Neural cell (in vitro differentiated cells): ENCODE data around the gene AMD1. TPM values are rescaled to one million over a fixed set of nuclear protein-coding genes. Genes with fewer than 3 reads are reported as not detected.

Experiments used
- H2AFZ ChIP-seq: fragments of 200-600, 300-800 bp; sonication (generic), shearing (Covaris generic); 2 replicates; pipeline ENCODE4 v1.6.0; 2014; ENCODE audit warnings: low read depth, mild to moderate bottlenecking, antibody characterized with exemption, low read length, moderate library complexity
- H3F3A ChIP-seq: fragments of 200-600 bp; shearing (Covaris generic); 2 replicates; pipeline ENCODE4 v1.6.1; 2016; ENCODE audit warnings: mild to moderate bottlenecking, moderate library complexity, mixed read lengths, antibody characterized with exemption, low read length; ENCODE audit not compliant: insufficient read depth, poor library complexity, severe bottlenecking
- H3K27ac ChIP-seq: fragments of 200-600, 300-800 bp; sonication (generic), shearing (Covaris generic); 2 replicates; pipeline ENCODE4 v1.5.1; 2014; ENCODE audit warnings: mild to moderate bottlenecking, low read length, moderate library complexity
- H3K27me3 ChIP-seq: fragments of 300-800, 200-600 bp; sonication (generic), shearing (Covaris generic); 2 replicates; pipeline ENCODE4 v1.6.0; 2014; ENCODE audit warnings: mild to moderate bottlenecking, low read depth, low read length, moderate library complexity; ENCODE audit not compliant: insufficient read depth
- H3K36me3 ChIP-seq: fragments of 300-800, 200-600 bp; sonication (generic), shearing (Covaris generic); 2 replicates; pipeline ENCODE4 v1.5.1; 2014; ENCODE audit warnings: mild to moderate bottlenecking, antibody characterized with exemption, low read length, moderate library complexity; ENCODE audit not compliant: insufficient read depth
- H3K4me2 ChIP-seq: fragments of 300-800, 200-600 bp; sonication (generic), shearing (Covaris generic); 2 replicates; pipeline ENCODE4 v1.6.0; 2014; ENCODE audit warnings: mild to moderate bottlenecking, low read length
- H3K4me3 ChIP-seq: fragments of 300-800, 200-600 bp; sonication (generic), shearing (Covaris generic); 2 replicates; pipeline ENCODE4 v1.5.1; 2014; ENCODE audit warnings: mild to moderate bottlenecking, low read length, moderate library complexity
- H3K79me2 ChIP-seq: fragments of 200-600 bp; shearing (Covaris generic); replicated peaks from 2 replicates; pipeline ENCODE4 v1.6.0; 2014; ENCODE audit warnings: mild to moderate bottlenecking, low read length, moderate library complexity; ENCODE audit not compliant: insufficient read depth
- H3K9ac ChIP-seq: fragments of 300-800, 200-600 bp; sonication (generic), shearing (Covaris generic); 2 replicates; pipeline ENCODE4 v1.6.1; 2016; ENCODE audit warnings: mild to moderate bottlenecking, low read length, mixed read lengths
- H3K9me2 ChIP-seq: fragments of 200-600 bp; shearing (Covaris generic); 2 replicates; pipeline ENCODE4 v1.6.1; 2016; ENCODE audit warnings: mild to moderate bottlenecking, low read length, mixed read lengths; ENCODE audit not compliant: insufficient read depth
- H3K9me3 ChIP-seq: fragments of 200-600, 300-800 bp; sonication (generic), shearing (Covaris generic); 2 replicates; pipeline ENCODE4 v1.6.1; 2016; ENCODE audit warnings: mild to moderate bottlenecking, mixed run types, low read length, moderate library complexity, mixed read lengths
- H4K20me1 ChIP-seq: fragments of 200-600 bp; shearing (Covaris generic); 2 replicates; pipeline ENCODE4 v1.6.1; 2016; ENCODE audit warnings: mild to moderate bottlenecking, mixed run types; ENCODE audit not compliant: insufficient read depth
- EP300 ChIP-seq: fragments of 450-650 bp; conservative IDR thresholded peaks from 2 replicates; pipeline ENCODE4 v1.6.1; 2014; ENCODE audit warnings: antibody characterized with exemption, mild to moderate bottlenecking, moderate library complexity; ENCODE audit not compliant: poor library complexity, severe bottlenecking
- EZH2 ChIP-seq: fragments of 200-600, 300-800 bp; shearing (Covaris generic), sonication (generic); IDR thresholded peaks from 2 replicates; pipeline ENCODE4 v1.6.1; 2014; ENCODE audit warnings: antibody characterized with exemption, low read length, borderline replicate concordance, mild to moderate bottlenecking; ENCODE audit not compliant: insufficient read depth, poor library complexity, severe bottlenecking
- MXI1 ChIP-seq: fragments of 450-650 bp; conservative IDR thresholded peaks from 2 replicates; pipeline ENCODE4 v1.6.1; 2014; ENCODE audit warnings: antibody characterized with exemption, mild to moderate bottlenecking; ENCODE audit not compliant: poor library complexity, severe bottlenecking
- POLR2AphosphoS5 ChIP-seq: IDR thresholded peaks from 2 replicates; pipeline ENCODE4 v1.6.1; 2012
- RAD21 ChIP-seq: fragments of 450-650 bp; conservative IDR thresholded peaks from 2 replicates; pipeline ENCODE4 v1.6.1; 2014; ENCODE audit warnings: antibody characterized with exemption, mild to moderate bottlenecking, moderate library complexity
- REST ChIP-seq: IDR thresholded peaks from 2 replicates; pipeline ENCODE4 v1.6.1; 2012; ENCODE audit warnings: borderline replicate concordance
- SMC3 ChIP-seq: fragments of 450-650 bp; conservative IDR thresholded peaks from 2 replicates; pipeline ENCODE4 v1.6.1; 2014; ENCODE audit warnings: antibody characterized with exemption, mild to moderate bottlenecking, moderate library complexity; ENCODE audit not compliant: poor library complexity
- TAF1 ChIP-seq: IDR thresholded peaks from 2 replicates; pipeline ENCODE4 v1.6.1; 2012; ENCODE audit warnings: low read depth
- polyA plus RNA-seq: library from polyadenylated mRNA; depleted of rRNA; stranded (reverse); fragments of >200 nt; gene quantifications from 2 replicates; pipeline ENCODE4 v1.2.3, GENCODE V29; 2014
- TF ChIP-seq, protein P1 (sequence below): fragments of 450-650 bp; IDR thresholded peaks from 2 replicates; pipeline ENCODE4 v1.5.1; 2014; ENCODE audit warnings: antibody characterized with exemption, mild to moderate bottlenecking, moderate library complexity; ENCODE audit not compliant: poor library complexity, severe bottlenecking

AMD1 gene
- polyA plus RNA-seq, 1 donor from 2014 or later = 86.5 TPM

- Histone ChIP-seq H3K9ac (no peak overlapping the region), H3K4me2 (no peak overlapping the region), H4K20me1 (no peaks in the 10 kb centered on the region), H3K9me3 (no peaks in the 10 kb centered on the region), H3K4me3 (no peak overlapping the region), H3K27ac (no peak overlapping the region), H3K9me2 (no peaks in the 10 kb centered on the region), H3K36me3 (no peaks in the 10 kb centered on the region), H2AFZ (no peak overlapping the region), H3K27me3 (no peaks in the 10 kb centered on the region), H3F3A (no peaks in the 10 kb centered on the region), H3K79me2 (no peaks in the 10 kb centered on the region)
- TF ChIP-seq EP300 = no peak
- TF ChIP-seq POLR2AphosphoS5 = no peak
- no peak for TF ChIP-seq RAD21
- TF ChIP-seq, protein P1, sequence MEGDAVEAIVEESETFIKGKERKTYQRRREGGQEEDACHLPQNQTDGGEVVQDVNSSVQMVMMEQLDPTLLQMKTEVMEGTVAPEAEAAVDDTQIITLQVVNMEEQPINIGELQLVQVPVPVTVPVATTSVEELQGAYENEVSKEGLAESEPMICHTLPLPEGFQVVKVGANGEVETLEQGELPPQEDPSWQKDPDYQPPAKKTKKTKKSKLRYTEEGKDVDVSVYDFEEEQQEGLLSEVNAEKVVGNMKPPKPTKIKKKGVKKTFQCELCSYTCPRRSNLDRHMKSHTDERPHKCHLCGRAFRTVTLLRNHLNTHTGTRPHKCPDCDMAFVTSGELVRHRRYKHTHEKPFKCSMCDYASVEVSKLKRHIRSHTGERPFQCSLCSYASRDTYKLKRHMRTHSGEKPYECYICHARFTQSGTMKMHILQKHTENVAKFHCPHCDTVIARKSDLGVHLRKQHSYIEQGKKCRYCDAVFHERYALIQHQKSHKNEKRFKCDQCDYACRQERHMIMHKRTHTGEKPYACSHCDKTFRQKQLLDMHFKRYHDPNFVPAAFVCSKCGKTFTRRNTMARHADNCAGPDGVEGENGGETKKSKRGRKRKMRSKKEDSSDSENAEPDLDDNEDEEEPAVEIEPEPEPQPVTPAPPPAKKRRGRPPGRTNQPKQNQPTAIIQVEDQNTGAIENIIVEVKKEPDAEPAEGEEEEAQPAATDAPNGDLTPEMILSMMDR = no peak
Observed at GRCh38 chr6:110934381-110934898, 59.9 kb downstream of the AMD1 start.

DNA sequence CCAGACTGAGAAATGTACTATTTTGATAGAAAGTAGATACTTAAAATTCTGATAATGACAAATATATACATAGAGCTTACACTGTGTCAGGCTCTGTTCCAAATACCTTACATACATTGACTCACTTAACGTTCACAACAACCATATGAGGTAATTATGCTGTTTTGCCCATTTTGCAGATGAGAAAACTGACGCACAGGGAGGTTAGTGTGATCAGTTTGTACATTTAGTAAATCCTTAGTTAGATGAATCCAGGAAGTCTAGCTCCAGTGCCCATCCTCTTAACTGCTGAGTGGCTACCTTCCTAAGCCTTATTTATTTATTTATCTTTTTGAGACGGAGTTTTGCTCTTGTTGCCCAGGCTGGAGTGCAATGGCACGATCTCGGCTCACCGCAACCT, 60.6 kb downstream of the AMD1 start:
- no peaks in the 10 kb centered on the region for H4K20me1 ChIP-seq
- no peak for TF ChIP-seq MXI1
- no peak for TF ChIP-seq TAF1
- TF ChIP-seq EZH2 = no peak
- no peak for TF ChIP-seq EP300
- TF ChIP-seq REST = no peak
- TF ChIP-seq, protein P1 = no peak
- TF ChIP-seq SMC3 = no peak
- TF ChIP-seq POLR2AphosphoS5 = no peak
- TF ChIP-seq RAD21 = no peak
- H3K4me2 ChIP-seq = no peak overlapping the region
- H3K27me3 ChIP-seq = no peaks in the 10 kb centered on the region
- H3K4me3 ChIP-seq = no peak overlapping the region
- no peak overlapping the region for H2AFZ ChIP-seq
- H3K9me3 ChIP-seq = no peaks in the 10 kb centered on the region
- no peak overlapping the region for H3K9ac ChIP-seq
- no peaks in the 10 kb centered on the region for H3F3A ChIP-seq
- no peaks in the 10 kb centered on the region for H3K36me3 ChIP-seq
- no peaks in the 10 kb centered on the region for H3K79me2 ChIP-seq
- H3K9me2 ChIP-seq = no peaks in the 10 kb centered on the region
- H3K27ac ChIP-seq = no peak overlapping the region
